ENCODE measurements around the gene TAB3.
A peak's percentile ranks its signal among the peaks of the same experiment; 100 is the strongest.

Gene TAB3, protein sequence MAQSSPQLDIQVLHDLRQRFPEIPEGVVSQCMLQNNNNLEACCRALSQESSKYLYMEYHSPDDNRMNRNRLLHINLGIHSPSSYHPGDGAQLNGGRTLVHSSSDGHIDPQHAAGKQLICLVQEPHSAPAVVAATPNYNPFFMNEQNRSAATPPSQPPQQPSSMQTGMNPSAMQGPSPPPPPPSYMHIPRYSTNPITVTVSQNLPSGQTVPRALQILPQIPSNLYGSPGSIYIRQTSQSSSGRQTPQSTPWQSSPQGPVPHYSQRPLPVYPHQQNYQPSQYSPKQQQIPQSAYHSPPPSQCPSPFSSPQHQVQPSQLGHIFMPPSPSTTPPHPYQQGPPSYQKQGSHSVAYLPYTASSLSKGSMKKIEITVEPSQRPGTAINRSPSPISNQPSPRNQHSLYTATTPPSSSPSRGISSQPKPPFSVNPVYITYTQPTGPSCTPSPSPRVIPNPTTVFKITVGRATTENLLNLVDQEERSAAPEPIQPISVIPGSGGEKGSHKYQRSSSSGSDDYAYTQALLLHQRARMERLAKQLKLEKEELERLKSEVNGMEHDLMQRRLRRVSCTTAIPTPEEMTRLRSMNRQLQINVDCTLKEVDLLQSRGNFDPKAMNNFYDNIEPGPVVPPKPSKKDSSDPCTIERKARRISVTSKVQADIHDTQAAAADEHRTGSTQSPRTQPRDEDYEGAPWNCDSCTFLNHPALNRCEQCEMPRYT

DNA sequence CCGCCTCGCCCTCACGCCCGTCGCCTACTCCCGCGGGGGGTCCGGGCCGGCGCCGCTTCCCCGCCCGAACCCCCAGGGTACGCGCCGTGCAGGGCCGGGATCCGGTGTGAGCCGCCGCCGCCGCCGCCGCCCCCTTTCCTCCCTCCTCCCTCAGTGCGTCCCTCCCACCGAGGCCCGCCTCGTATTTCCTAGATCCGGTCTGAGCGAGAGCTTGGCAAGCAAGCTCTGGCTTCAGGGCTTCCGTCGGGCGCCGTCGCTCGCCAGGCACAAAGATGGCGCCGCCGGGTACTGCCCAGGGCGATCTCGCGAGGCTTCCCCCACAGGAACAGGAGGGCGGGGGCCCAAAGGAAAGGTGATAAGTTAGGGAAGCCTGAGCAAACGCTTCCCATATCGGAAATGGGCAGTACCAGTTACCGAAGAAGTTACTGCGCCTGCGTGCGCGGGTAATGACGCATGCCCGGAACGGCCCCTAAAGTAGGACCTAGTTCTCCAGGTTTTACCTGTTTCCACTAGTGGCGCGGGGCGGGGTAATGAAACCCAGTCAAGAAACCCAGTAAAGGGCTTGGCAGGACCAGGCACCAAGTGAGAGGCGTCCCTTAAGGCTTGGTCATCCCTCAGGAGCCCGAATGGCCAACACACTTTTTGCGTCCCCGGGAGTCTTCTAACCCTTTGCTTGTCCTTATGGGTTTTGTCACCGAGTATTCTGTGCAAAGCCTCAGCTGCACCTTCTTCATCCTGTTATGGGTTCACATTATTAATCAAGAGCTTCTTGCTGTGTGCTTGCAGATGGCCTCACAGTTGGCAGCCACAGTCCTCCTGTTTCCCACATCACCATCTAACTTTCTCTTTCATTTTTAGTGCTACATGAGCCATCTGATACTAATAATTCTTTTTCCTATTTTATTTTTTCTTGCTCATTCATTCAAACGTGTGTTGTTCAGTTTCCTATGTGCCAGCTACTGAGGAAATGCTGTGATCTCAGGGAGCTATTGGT, at the start of gene TAB3:
Gene TAB3, minus strand, starts transcription at position 108 of the 994 bp plus-strand sequence. CDS start 29,666 bp downstream, outside the sequence.
- peak within 1 kb of the TSS; percentile 83 for H3K27ac ChIP-seq
- TF ChIP-seq, protein P1, sequence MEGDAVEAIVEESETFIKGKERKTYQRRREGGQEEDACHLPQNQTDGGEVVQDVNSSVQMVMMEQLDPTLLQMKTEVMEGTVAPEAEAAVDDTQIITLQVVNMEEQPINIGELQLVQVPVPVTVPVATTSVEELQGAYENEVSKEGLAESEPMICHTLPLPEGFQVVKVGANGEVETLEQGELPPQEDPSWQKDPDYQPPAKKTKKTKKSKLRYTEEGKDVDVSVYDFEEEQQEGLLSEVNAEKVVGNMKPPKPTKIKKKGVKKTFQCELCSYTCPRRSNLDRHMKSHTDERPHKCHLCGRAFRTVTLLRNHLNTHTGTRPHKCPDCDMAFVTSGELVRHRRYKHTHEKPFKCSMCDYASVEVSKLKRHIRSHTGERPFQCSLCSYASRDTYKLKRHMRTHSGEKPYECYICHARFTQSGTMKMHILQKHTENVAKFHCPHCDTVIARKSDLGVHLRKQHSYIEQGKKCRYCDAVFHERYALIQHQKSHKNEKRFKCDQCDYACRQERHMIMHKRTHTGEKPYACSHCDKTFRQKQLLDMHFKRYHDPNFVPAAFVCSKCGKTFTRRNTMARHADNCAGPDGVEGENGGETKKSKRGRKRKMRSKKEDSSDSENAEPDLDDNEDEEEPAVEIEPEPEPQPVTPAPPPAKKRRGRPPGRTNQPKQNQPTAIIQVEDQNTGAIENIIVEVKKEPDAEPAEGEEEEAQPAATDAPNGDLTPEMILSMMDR (conservative IDR thresholded peaks at IDR 0.05), result no peak

DNA sequence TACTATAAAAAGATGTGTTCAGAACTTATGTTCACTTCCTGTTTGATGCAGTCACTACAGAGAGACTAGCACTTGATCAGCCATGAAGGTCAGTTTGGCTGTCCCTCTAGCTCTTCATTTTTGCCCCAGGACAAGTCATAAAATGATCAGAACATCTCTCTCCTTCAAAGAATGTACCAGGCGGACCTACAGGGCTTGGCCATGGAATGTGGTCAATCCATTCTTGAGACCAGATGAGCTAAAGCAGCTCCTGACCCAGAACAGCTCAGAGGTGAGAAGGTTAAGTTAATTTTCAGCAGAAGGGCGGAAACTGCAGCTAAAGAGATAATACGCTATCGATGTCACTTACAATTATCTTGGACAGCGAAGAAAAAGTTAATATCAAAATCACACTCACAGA, 49.2 kb upstream of the TAB3 start:
- H3K27ac ChIP-seq, result no peak overlapping the region
- TF ChIP-seq, protein P1 (conservative IDR thresholded peaks at IDR 0.05), result no peak

DNA sequence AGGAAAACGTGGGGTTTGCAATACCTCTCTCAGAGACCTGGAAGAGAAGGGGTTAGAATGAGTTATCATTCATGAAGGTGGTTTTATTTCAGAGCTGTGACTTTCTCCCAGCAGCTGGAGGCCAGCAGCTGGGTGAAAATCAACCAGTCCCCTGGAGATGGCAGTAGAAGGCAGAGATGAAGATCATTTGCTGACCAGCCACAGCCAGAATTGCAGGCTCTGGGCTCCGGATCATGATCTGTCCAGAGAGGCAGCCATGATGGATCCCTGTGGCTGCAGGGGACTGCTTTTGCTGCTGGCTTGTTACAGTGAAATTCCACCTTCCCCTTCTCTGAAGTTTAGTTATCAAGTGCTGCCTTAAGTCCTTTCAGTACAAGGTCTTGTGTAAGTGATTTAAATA, 46.9 kb upstream of the TAB3 start:
- TF ChIP-seq, protein P1 (conservative IDR thresholded peaks at IDR 0.05), result peak; percentile 64
- H3K27ac ChIP-seq, result no peak overlapping the region

DNA sequence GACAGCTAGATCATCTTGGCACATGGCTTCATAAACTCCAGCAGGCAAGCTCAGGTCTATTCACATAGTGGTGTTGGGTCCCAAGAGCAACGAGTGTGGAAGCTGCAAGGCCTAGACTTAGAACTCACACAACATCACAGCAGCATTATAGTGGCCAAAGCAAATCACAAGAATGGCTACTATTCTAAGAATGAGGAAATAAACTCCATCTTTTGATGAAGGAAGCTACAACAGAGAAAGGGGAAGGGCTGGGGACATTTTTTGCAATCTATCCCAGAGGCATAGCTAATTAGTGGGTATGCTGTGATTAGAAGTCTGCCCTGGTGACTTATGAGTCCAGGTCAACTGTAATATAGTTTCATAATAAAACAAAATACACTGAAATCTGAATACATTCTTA, 42.9 kb upstream of the TAB3 start:
- H3K27ac ChIP-seq, result no peak overlapping the region
- TF ChIP-seq, protein P1 (conservative IDR thresholded peaks at IDR 0.05), result no peak

DNA sequence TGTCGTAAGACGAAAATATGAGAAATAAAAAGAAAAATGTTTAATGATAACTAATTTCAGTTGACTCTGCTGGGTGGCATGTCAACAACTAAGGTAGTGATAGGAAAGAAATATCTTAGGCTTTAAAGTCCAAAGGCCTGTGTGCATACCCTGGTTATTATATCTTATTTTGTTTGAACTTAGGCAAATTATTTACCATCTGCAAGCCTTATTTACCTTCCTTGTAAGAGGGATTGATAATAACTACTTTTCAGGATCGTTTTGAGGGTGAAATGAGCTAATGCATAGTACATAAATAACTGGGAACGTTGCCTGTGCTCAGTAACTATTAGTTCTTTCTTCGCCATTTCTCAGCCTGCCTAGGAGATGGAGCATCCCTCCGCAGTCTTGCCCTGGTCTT, 41.6 kb upstream of the TAB3 start:
- TF ChIP-seq, protein P1 (conservative IDR thresholded peaks at IDR 0.05), result no peak
- H3K27ac ChIP-seq, result no peak overlapping the region

DNA sequence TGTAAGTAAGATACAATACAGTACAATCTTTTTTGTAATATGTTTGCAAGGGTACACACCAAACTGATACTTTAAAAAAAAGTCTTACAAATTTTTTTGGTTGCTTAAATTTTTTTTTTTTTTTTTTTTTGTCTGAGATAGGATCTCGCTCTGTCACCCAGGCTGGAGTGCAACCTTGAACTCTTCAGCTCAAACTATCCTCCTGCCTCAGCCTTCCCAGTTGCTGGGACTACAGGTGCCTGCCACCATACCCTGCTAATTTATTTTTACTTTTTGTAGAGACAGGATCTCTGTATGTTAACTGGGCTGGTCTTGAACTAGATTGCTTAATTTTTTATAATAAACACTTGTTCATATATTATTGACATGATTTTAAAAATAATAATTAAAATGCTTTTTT, 41.1 kb upstream of the TAB3 start:
- H3K27ac ChIP-seq, result no peak overlapping the region
- TF ChIP-seq, protein P1 (conservative IDR thresholded peaks at IDR 0.05), result no peak

All from VCaP (cell line).